T-helper 1 cell treated with Interleukin-12 subunit alpha and Interleukin-12 subunit beta and Interleukin-4 antibody, amounts not matched to agents 30 μg/mL and 1 μg/mL, for 36 hours (primary cell): ENCODE data around the gene ZFAND3.

Source experiments
- H3K27ac Mint-ChIP-seq: one replicate; pipeline ENCODE4 v1.8.0; 2021; ENCODE audit warnings: mild to moderate bottlenecking, mixed read lengths
- H3K27me3 Mint-ChIP-seq: one replicate; pipeline ENCODE4 v1.8.0; 2021; ENCODE audit warnings: low read depth, mixed read lengths
- H3K36me3 Mint-ChIP-seq: one replicate; pipeline ENCODE4 v1.8.0; 2021; ENCODE audit warnings: low read depth, mixed read lengths
- H3K4me1 Mint-ChIP-seq: one replicate; pipeline ENCODE4 v1.8.0; 2021; ENCODE audit warnings: low read depth, mixed read lengths
- H3K4me3 Mint-ChIP-seq: one replicate; pipeline ENCODE4 v1.8.0; 2021; ENCODE audit warnings: mild to moderate bottlenecking, moderate library complexity, mixed read lengths
- H3K9me3 Mint-ChIP-seq: one replicate; pipeline ENCODE4 v1.8.0; 2021; ENCODE audit warnings: mixed read lengths

Gene ZFAND3

GRCh38 chr6:37787216-37787615 lies 32.3 kb upstream of the ZFAND3 start:
- Mint-ChIP-seq H3K27ac (no peak overlapping the region), H3K36me3 (no peaks in the 10 kb centered on the region), H3K9me3 (no peaks in the 10 kb centered on the region), H3K27me3 (peaks cover 34% of the 10 kb centered on the region), H3K4me3 (no peak overlapping the region), H3K4me1 (peaks cover 20% of the 10 kb centered on the region)

GRCh38 chr6:37788259-37788658 lies 31.3 kb upstream of the ZFAND3 start:
- H3K4me1 Mint-ChIP-seq: peaks cover 14% of the 10 kb centered on the region
- no peaks in the 10 kb centered on the region for H3K9me3 Mint-ChIP-seq
- peaks cover 28% of the 10 kb centered on the region for H3K27me3 Mint-ChIP-seq
- no peak overlapping the region for H3K4me3 Mint-ChIP-seq
- no peak overlapping the region for H3K27ac Mint-ChIP-seq
- H3K36me3 Mint-ChIP-seq: no peaks in the 10 kb centered on the region

GRCh38 chr6:37791156-37791919 lies 28.2 kb upstream of the ZFAND3 start:
- Mint-ChIP-seq H3K27me3 (no peaks in the 10 kb centered on the region), H3K9me3 (no peaks in the 10 kb centered on the region), H3K27ac (no peak overlapping the region), H3K4me3 (no peak overlapping the region), H3K4me1 (peaks cover 7% of the 10 kb centered on the region), H3K36me3 (no peaks in the 10 kb centered on the region)

- no peaks in the 10 kb centered on the region for H3K36me3 Mint-ChIP-seq
- H3K4me1 Mint-ChIP-seq: peaks cover 7% of the 10 kb centered on the region
- no peaks in the 10 kb centered on the region for H3K9me3 Mint-ChIP-seq
- no peak overlapping the region for H3K27ac Mint-ChIP-seq
- no peak overlapping the region for H3K4me3 Mint-ChIP-seq
- no peaks in the 10 kb centered on the region for H3K27me3 Mint-ChIP-seq
Observed at GRCh38 chr6:37792457-37793033, 27.0 kb upstream of the ZFAND3 start.

- Mint-ChIP-seq H3K36me3 (no peaks in the 10 kb centered on the region), H3K27ac (no peak overlapping the region), H3K9me3 (no peaks in the 10 kb centered on the region), H3K4me3 (no peak overlapping the region), H3K27me3 (no peaks in the 10 kb centered on the region), H3K4me1 (peaks cover 7% of the 10 kb centered on the region)
Observed at GRCh38 chr6:37793067-37793466, 26.5 kb upstream of the ZFAND3 start.

- Mint-ChIP-seq H3K27me3 (no peaks in the 10 kb centered on the region), H3K36me3 (no peaks in the 10 kb centered on the region), H3K4me3 (no peak overlapping the region), H3K9me3 (no peaks in the 10 kb centered on the region), H3K4me1 (peaks cover 7% of the 10 kb centered on the region), H3K27ac (no peak overlapping the region)
Observed at GRCh38 chr6:37794825-37795224, 24.7 kb upstream of the ZFAND3 start.

GRCh38 chr6:37798436-37799262 lies 20.9 kb upstream of the ZFAND3 start:
- Mint-ChIP-seq H3K27me3 (no peaks in the 10 kb centered on the region), H3K4me3 (no peak overlapping the region), H3K4me1 (no peaks in the 10 kb centered on the region), H3K9me3 (no peaks in the 10 kb centered on the region), H3K36me3 (no peaks in the 10 kb centered on the region), H3K27ac (no peak overlapping the region)

GRCh38 chr6:37799263-37799644 lies 20.3 kb upstream of the ZFAND3 start:
- H3K9me3 Mint-ChIP-seq: no peaks in the 10 kb centered on the region
- H3K36me3 Mint-ChIP-seq: no peaks in the 10 kb centered on the region
- no peaks in the 10 kb centered on the region for H3K27me3 Mint-ChIP-seq
- H3K27ac Mint-ChIP-seq: no peak overlapping the region
- H3K4me1 Mint-ChIP-seq: peaks cover 1% of the 10 kb centered on the region
- no peak overlapping the region for H3K4me3 Mint-ChIP-seq

GRCh38 chr6:37800703-37801604 lies 18.6 kb upstream of the ZFAND3 start:
- Mint-ChIP-seq H3K27ac (no peak overlapping the region), H3K4me1 (peaks cover 4% of the 10 kb centered on the region), H3K27me3 (no peaks in the 10 kb centered on the region), H3K36me3 (no peaks in the 10 kb centered on the region), H3K4me3 (no peak overlapping the region), H3K9me3 (no peaks in the 10 kb centered on the region)

GRCh38 chr6:37801605-37801940 lies 18.0 kb upstream of the ZFAND3 start:
- H3K27me3 Mint-ChIP-seq: peaks cover 4% of the 10 kb centered on the region
- no peak overlapping the region for H3K27ac Mint-ChIP-seq
- H3K4me1 Mint-ChIP-seq: peaks cover 4% of the 10 kb centered on the region
- no peaks in the 10 kb centered on the region for H3K9me3 Mint-ChIP-seq
- H3K4me3 Mint-ChIP-seq: no peak overlapping the region
- H3K36me3 Mint-ChIP-seq: no peaks in the 10 kb centered on the region

GRCh38 chr6:37802810-37803209 lies 16.7 kb upstream of the ZFAND3 start:
- Mint-ChIP-seq H3K36me3 (no peaks in the 10 kb centered on the region), H3K27ac (no peak overlapping the region), H3K9me3 (no peaks in the 10 kb centered on the region), H3K27me3 (peaks cover 4% of the 10 kb centered on the region), H3K4me1 (peaks cover 4% of the 10 kb centered on the region), H3K4me3 (no peak overlapping the region)

GRCh38 chr6:37804586-37804985 lies 14.9 kb upstream of the ZFAND3 start:
- Mint-ChIP-seq H3K4me1 (peaks cover 4% of the 10 kb centered on the region), H3K9me3 (no peaks in the 10 kb centered on the region)

GRCh38 chr6:37806213-37806612 lies 13.3 kb upstream of the ZFAND3 start:
- no peak overlapping the region for H3K27ac Mint-ChIP-seq
- H3K36me3 Mint-ChIP-seq: no peaks in the 10 kb centered on the region
- peaks cover 9% of the 10 kb centered on the region for H3K27me3 Mint-ChIP-seq
- no peaks in the 10 kb centered on the region for H3K9me3 Mint-ChIP-seq
- H3K4me1 Mint-ChIP-seq: peaks cover 4% of the 10 kb centered on the region
- H3K4me3 Mint-ChIP-seq: no peak overlapping the region

More at GRCh38 chr6:37804586-37804985, 14.9 kb upstream of the ZFAND3 start:
- Mint-ChIP-seq H3K27ac (no peak overlapping the region), H3K4me3 (no peak overlapping the region), H3K36me3 (no peaks in the 10 kb centered on the region), H3K27me3 (peaks cover 9% of the 10 kb centered on the region)

- H3K4me1 Mint-ChIP-seq: peaks cover 4% of the 10 kb centered on the region
- H3K27me3 Mint-ChIP-seq: peaks cover 9% of the 10 kb centered on the region
- H3K4me3 Mint-ChIP-seq: no peak overlapping the region
- H3K9me3 Mint-ChIP-seq: no peaks in the 10 kb centered on the region
- no peaks in the 10 kb centered on the region for H3K36me3 Mint-ChIP-seq
- H3K27ac Mint-ChIP-seq: no peak overlapping the region
Observed at GRCh38 chr6:37807656-37808055, 11.9 kb upstream of the ZFAND3 start.
